GM18499 (cell line): ENCODE measurements around the gene BANK1.

ENCODE experiments used
- ATAC-seq: cut with Tn5 transposase; IDR thresholded peaks from one replicate; pipeline ENCODE4 v1.9.1; 2021; ENCODE audit warnings: moderate number of reproducible peaks; ENCODE audit not compliant: insufficient read depth, unreplicated experiment

BANK1 gene

GRCh38 chr4:101993842-101994775 is 203.6 kb downstream of the BANK1 start:
- no peak for ATAC-seq

- peak; percentile 98 for ATAC-seq
Measured at GRCh38 chr4:102007959-102008425, 217.5 kb downstream of the BANK1 start.

- ATAC-seq, result no peak
Measured at GRCh38 chr4:102008711-102009110, 218.2 kb downstream of the BANK1 start.

- no peak for ATAC-seq
Measured at GRCh38 chr4:102022343-102022742, 231.8 kb downstream of the BANK1 start.

GRCh38 chr4:102027961-102028360 is 237.4 kb downstream of the BANK1 start:
- no peak for ATAC-seq

GRCh38 chr4:102031406-102031805 is 240.9 kb downstream of the BANK1 start:
- ATAC-seq, result no peak

GRCh38 chr4:102036016-102036415 is 245.5 kb downstream of the BANK1 start:
- ATAC-seq, result no peak

GRCh38 chr4:102036619-102037376 is 246.3 kb downstream of the BANK1 start:
- ATAC-seq, result no peak

GRCh38 chr4:102037566-102037965 is 247.0 kb downstream of the BANK1 start:
- ATAC-seq, result peak; percentile 63

GRCh38 chr4:102042871-102043802 is 252.6 kb downstream of the BANK1 start:
- ATAC-seq, result no peak

GRCh38 chr4:102047616-102048015 is 257.1 kb downstream of the BANK1 start:
- ATAC-seq, result no peak

- no peak for ATAC-seq
Measured at GRCh38 chr4:102055805-102056204, 265.3 kb downstream of the BANK1 start.

- ATAC-seq, result no peak
Measured at GRCh38 chr4:102057122-102057521, 266.6 kb downstream of the BANK1 start.

- ATAC-seq, result peak; percentile 63
Measured at GRCh38 chr4:102061133-102061532, 270.6 kb downstream of the BANK1 start.

GRCh38 chr4:102064747-102065442 is 274.4 kb downstream of the BANK1 start:
- ATAC-seq, result no peak

- ATAC-seq, result no peak
Measured at GRCh38 chr4:102076622-102077021, 286.1 kb downstream of the BANK1 start.

- no peak for ATAC-seq
Measured at GRCh38 chr4:102080184-102080583, 289.7 kb downstream of the BANK1 start.

GRCh38 chr4:102089850-102090621 is 299.5 kb downstream of the BANK1 start:
- no peak for ATAC-seq

GRCh38 chr4:102091656-102092055 is 301.1 kb downstream of the BANK1 start:
- no peak for ATAC-seq
